GM12874 (cell line): ENCODE results near the gene LRG1.

Experiments used
- CTCF ChIP-seq: IDR thresholded peaks from 2 replicates; pipeline ENCODE4 v1.5.1; 2011; ENCODE audit warnings: low read depth, mild to moderate bottlenecking, control low read depth, low read length, moderate library complexity; ENCODE audit not compliant: insufficient read depth

LRG1 gene

GRCh38 chr19:4494691-4495064 is 45.2 kb downstream of the LRG1 start:
- no peak for TF ChIP-seq CTCF

GRCh38 chr19:4493929-4494690 is 45.7 kb downstream of the LRG1 start:
- no peak for TF ChIP-seq CTCF

- no peak for TF ChIP-seq CTCF
These were observed 46.5 kb downstream of the LRG1 start for GRCh38 chr19:4493104-4493928.

GRCh38 chr19:4492337-4493103 is 47.3 kb downstream of the LRG1 start:
- TF ChIP-seq CTCF, result no peak

- no peak for TF ChIP-seq CTCF
These were observed 48.4 kb downstream of the LRG1 start for GRCh38 chr19:4491446-4491845.

- no peak for TF ChIP-seq CTCF
These were observed 51.3 kb downstream of the LRG1 start for GRCh38 chr19:4488496-4488895.

- no peak for TF ChIP-seq CTCF
These were observed 52.3 kb downstream of the LRG1 start for GRCh38 chr19:4487572-4487971.
